ENCODE data around the gene CRYBB1. TPM values are rescaled to one million over a fixed set of nuclear protein-coding genes. Genes with fewer than 3 reads are reported as not detected.

CRYBB1 gene
- total RNA-seq, 1 donor from 2014 or later: 2.0 TPM

DNA sequence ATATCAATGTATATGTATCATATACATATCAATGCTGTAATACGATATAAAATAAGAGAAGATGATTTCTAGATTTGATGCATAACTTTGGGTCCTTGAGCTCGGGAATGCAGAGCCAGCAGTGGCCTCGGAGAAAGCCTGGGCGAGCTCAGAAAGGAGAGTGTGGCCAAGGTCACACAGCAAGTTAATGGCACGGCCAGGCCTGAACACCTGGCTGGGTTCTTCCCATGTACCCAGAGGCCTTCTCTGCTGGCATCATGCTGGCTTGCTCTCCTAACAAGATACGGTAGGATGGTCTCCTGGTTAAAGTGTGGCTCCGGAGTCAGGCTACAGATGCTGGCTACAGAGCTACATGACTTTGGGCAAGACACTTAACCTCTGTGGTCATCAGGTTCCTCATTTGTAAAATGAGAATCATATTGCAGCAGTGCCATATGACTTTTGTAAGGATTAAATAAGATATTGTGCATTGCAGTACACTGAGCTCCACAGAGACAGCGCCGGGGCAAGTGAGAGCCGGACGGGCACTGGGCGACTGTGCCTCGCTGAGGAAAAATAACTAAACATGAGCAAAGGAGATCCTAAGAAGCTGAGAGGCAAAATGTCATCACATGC is 57.8 kb downstream of the CRYBB1 start:
- no peak for FAIRE-seq

DNA sequence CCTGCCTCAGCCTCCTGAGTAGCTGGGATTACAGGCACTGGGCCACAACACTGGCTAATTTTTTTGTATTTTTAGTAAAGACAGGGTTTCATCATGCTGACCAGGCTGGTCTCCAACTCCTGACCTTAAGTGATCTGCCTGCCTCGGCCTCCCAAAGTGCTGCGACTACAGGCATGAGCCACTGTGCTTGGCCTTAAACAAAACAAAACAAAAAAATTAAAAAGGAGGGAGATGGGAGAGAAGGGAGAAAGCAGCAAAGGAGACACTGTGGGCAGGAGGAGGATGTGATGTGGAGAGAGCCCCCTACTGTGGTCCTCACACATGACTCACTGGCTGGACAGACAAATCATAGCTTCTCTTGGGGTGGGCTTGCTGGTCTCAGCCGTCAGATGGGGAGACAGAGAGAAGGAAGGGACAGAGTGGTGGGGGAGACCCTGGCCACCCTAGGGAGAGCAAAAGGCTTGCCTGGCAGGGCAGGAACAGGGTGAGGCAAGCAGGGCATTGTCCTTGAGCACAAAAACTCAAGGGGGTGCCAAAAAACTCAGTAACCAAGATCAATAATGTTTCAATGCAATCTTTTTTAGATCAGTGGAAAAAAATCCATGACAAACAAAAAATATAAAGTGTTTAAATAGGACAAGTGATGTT is 59.5 kb downstream of the CRYBB1 start:
- FAIRE-seq (no peak), DNase-seq (ENCODE audit: low spot score in 2 of 2) (no peak)

More for the DNA sequence above, 57.8 kb downstream of the CRYBB1 start:
- DNase-seq (ENCODE audit: low spot score in 2 of 2): no peak

DNA sequence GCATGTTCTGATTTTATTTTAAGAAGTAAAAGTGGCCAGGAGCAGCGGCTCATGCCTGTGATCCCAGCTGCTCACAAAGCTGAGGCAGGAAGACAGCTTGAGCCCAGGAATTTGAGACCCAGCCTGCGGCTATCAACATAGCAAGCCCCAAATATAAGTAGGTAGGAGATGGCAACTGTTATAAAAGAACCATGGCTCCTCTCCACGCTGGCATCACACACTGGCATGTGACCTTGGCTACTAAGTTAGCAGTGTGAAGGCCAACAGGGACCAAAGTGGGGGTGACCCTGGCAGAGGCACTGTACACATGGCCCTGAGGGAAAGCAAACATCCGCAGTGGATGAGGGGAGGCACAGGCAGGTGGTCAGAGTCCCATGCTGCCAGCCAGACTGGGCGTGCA is 60.9 kb downstream of the CRYBB1 start:
- DNase-seq (ENCODE audit: low spot score in 2 of 2): no peak
- FAIRE-seq: no peak

DNA sequence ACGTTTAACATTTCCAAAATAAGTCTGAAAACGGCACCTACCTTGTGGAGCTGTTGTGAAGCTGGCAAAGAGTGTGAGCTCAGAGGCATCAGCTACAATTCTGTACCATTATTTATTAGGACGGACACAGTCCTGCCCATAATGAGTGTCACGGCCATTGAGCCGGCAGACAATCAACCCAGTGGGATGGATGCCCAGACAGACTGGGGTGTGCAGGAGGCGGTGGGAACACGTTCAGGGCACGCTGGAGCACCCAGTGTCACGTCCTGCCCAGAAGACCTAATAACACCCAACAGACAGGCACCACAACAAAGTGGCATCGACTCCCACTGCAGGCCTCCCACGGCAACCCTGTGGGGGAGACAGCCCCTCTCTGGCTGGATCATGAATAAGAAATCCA is 62.3 kb downstream of the CRYBB1 start:
- no peak for FAIRE-seq

DNA sequence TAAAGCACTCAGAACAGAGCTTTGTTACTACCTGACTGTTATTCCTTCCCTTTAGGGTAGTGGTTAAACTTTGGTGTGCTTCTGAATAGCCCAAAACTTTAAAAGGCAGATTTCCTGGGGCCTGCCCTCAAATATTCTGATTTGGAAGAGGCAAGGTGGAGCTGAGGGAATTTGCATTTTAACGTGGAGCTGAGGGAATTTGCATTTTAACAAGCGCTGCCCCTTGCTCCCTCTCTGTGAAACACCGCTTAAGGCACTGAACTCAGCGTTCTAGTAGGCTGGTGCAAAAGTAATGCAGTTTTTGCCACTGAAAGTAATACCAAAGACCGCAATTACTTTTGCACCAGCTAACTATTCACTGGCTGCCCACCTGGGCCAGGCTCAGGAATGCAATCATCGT is 62.9 kb downstream of the CRYBB1 start:
- DNase-seq (ENCODE audit: low spot score in 2 of 2) (no peak), FAIRE-seq (no peak)

More for the DNA sequence above, 62.3 kb downstream of the CRYBB1 start:
- no peak for DNase-seq (ENCODE audit: low spot score in 2 of 2)

DNA sequence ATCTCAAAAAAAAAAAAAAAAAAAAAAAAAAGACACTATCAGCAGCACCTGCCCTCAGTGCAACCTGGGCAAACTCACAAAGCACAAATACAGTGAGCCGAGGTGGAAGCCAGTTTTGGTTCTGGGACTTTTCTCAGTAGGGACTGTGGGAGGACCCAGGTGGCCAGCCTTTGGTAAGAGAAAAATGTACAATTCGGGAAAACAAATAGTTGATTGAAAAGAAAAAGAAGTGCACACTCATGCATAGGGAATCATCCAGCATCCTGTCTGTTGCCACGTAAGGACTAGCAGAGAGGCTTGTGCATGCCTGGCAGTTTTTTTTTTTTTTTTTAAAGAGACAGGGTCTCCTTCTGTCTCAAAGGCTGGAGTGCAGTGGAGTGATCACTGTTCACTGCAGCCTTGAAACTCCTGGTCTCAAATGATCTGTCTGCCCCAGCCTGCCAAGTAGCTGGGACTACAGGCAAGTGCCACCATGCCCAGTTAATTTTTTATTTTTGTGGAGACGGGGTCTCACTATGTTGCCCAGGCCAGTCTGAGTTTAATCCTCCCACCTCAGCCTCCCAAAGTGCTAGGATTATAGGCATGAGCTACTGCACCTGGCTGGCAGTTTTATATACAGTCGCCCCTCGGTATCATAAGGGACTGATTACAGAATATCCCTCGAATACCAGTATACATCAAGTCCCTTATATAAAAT is 64.6 kb downstream of the CRYBB1 start:
- FAIRE-seq: no peak

DNA sequence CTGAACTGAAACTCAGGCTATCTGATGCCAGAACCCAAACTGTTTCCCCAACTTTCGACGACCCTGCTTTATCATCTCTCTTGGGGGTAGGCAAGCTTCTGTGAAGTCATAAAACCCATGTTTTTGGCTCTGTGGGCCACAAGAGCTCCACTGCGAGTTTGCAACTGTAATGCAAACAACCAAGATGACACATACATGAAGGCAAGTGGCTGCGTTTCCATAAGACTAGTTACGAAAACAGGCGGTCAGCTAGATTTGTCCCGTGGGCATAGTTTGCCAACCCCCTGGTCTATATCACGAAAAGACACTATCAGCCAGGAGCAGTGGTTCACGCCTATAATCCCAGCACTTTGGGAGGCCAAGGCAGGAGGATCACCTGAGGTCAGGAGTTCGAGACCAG is 65.4 kb downstream of the CRYBB1 start:
- FAIRE-seq: no peak
- DNase-seq (ENCODE audit: low spot score in 2 of 2): no peak

More for the DNA sequence above, 64.6 kb downstream of the CRYBB1 start:
- DNase-seq (ENCODE audit: low spot score in 2 of 2): no peak

DNA sequence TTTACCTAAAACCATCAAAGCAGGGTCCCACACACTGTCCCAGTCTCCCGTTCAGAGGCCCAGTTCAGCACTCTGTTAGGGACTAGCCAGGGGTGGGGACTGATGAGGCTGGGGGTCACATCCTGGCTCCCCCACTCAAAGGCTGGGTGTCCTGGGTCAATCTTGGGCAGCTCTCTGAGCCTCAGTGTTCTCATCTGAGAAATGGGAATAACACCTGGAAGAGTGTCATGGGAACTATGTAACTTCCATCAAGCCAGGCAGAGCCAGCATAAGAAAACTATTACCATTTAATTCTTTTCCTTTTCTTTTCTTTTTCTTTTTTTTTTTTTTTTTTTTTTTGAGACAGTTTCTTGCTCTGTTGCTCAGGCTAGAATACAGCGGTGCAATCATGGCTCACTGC is 66.3 kb downstream of the CRYBB1 start:
- DNase-seq (ENCODE audit: low spot score in 2 of 2) (no peak), FAIRE-seq (no peak)

DNA sequence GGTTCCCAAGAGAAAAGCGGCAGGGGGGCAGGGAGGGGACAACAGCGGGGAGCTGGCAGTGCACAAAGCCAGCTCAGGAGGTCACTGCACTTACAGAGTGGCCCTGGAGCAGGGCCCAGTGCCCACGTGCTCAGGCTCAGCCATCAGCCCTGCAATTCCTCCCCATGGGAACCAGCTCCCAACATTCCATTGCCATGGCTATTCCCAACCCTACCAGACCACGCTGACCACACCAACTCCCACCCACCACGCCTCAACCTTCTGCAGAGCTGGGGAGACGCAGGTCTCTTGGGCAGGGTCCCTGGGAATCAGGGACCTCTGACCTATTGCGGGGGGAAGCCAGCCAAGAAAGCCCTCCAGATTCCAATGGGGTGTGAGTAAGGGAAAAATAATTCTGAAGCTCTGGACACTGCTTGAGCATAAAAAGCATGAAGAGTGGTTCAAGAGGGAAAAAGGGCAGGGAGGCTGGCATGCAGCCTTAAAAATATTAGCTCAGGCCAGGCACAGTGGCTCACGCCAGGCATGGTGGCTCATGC is 67.3 kb downstream of the CRYBB1 start:
- DNase-seq (ENCODE audit: low spot score in 2 of 2) (peak; percentile 32 to 51), FAIRE-seq (no peak)

DNA sequence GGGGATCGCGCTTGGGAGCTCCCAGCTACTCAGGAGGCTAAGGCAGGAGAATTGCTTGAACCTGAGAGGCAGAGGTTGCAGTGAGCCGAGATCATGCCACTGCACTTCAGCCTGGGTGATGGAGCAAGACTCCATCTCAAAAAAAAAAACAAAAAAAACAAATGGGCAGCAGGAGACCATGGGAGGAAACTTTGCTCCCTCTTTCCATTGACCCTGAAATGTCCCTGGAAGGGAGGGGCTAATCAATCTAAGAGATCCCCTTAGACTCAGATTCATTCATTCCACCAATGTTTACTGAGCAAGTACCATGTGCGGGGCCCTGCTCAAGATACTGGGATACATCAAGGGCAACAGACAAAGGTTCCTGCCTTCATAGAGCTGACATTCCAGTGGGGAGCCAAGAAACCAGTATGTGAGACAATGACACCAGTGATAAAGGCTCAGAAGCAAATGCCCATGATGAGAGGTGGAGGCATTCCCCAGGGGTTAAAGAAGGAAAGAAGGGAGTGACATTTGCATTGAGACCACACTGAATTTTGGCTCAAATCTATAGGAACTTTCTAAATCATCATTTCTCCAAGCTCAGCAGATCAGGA is 67.8 kb downstream of the CRYBB1 start:
- no peak for DNase-seq (ENCODE audit: low spot score in 2 of 2)
- FAIRE-seq: no peak

Small RNA genes lying within 50 kb of the gene (small RNA-seq; reads per million reads assigned to genes)
- 0.15 reads per million for gene MIR548J
- gene RF01874: not detected

Other genes with a start within 250 kb of the CRYBB1 start
- gene ASPHD2, start 188.8 kb downstream of the CRYBB1 start, total RNA-seq: 14.3 TPM
- 28.1 TPM for gene HPS4, start 134.2 kb downstream of the CRYBB1 start, total RNA-seq
- 13.5 TPM for gene SRRD, start 134.2 kb downstream of the CRYBB1 start, total RNA-seq
- gene TFIP11, start 105.6 kb downstream of the CRYBB1 start, total RNA-seq: 45.7 TPM
- gene TPST2, start 27.9 kb downstream of the CRYBB1 start, total RNA-seq: 6.1 TPM
- gene CRYBA4, start 3.9 kb upstream of the CRYBB1 start, total RNA-seq: not detected
- 110 TPM for gene MIAT, start 39.6 kb upstream of the CRYBB1 start, total RNA-seq

Measured in frontal cortex (tissue), 4 donors.